Kidney glomerular epithelial cell (primary cell): ENCODE results near the gene LPAR6.

ENCODE experiments used
- DNase-seq: peaks from one replicate; lab custom pipeline; 2025; lab: John Stamatoyannopoulos, UW

The LPAR6 gene

GRCh38 chr13:48414501-48414900 is 1.6 kb upstream of the LPAR6 start:
- no peak for DNase-seq

- peak; percentile 29 for DNase-seq
These were observed 927 bp downstream of the LPAR6 start for GRCh38 chr13:48411841-48412531.

GRCh38 chr13:48411147-48411794 is 1.6 kb downstream of the LPAR6 start:
- DNase-seq, result no peak

GRCh38 chr13:48410199-48410598 is 2.7 kb downstream of the LPAR6 start:
- no peak for DNase-seq

- no peak for DNase-seq
These were observed 7.0 kb downstream of the LPAR6 start for GRCh38 chr13:48405875-48406274.

GRCh38 chr13:48404952-48405351 is 8.0 kb downstream of the LPAR6 start:
- no peak for DNase-seq

DNA sequence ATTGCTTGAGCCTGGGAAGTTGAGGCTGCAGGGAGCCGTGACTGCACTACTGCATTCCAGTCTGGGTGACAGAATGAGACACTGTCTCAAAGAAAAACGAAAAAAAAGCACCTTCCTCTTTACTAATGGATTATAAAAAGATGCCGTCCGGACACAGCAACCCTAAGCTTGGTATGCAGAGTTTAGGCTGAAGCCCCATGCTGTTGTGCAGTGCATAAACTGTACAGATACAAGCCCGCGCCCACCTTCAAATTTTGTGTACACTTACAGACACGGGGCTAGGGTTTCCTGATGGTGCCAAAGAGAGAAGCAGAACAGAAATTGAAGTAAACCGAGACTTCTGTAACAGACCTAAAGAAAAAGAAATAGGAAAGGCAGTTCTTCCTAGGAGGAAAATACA is 9.0 kb downstream of the LPAR6 start:
- DNase-seq, result no peak

- DNase-seq, result no peak
These were observed 9.7 kb downstream of the LPAR6 start for GRCh38 chr13:48403151-48403631.

GRCh38 chr13:48402325-48402932 is 10.5 kb downstream of the LPAR6 start:
- DNase-seq, result no peak

DNA sequence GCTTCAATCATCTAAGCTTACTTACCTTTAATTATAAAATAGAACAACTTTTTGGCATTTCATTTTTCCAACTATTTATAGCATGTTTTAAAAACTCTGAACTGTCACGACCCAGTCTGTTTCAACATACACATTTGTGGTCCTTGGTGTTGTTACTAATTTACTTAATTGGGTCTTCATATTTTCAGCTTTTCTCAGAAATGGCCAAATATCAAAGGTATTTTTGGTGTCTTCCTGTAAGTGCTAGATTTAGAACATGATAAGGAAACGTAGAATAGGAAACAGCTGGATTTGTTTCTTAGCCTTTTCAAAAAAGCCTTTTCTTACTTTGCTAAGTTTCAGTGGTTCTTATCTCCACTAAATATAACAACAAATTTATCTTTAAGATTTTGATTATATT is 11.4 kb downstream of the LPAR6 start:
- no peak for DNase-seq

DNA sequence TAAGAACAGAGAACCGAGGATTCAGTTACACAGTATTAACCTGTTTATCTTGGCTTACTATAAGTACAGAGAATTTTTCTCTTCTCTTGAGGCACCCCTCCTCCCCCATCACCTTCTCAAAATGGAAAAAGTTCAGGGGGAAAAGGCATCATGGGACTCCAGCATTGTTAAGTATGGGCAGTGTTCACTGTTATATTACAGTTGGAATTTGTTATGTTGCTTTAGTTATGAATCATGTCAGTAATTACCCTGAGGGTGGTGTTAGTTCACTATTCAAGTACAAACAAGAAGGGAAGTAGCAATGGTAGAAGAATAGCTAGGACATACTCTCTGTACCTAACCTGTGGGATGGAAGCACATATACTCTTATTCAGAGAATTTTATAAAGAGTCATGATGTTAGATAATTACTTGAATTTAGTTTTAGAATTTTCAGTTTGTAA is 12.0 kb downstream of the LPAR6 start:
- peak; percentile 64 for DNase-seq

DNA sequence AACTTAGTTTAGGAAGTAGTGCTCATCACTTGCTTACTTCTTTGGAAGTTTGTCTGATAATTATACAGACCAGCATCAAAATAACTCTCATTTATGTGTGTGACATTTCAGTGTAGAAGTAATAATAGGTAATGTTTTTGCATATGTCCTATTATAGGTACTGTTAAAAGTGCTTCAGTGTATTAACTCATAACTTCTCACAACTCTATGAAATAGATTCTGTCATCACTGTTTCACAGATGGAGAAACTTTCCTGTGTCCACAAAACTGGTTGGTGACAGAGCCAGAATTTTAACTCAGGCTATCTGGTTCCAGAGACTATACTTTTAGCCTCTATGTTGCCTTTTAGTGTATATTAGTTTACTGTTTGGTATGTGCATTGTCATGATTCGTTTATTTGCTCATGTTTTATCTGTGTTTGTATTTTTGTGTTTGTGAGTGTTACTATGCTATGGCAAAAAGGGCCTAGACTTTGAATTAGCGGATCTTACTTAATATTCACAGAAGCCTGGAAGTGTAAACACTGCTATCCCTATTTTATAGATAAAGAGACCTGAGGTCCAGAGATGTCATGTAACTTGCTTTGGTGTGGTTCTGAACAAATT is 12.7 kb downstream of the LPAR6 start:
- DNase-seq, result no peak

DNA sequence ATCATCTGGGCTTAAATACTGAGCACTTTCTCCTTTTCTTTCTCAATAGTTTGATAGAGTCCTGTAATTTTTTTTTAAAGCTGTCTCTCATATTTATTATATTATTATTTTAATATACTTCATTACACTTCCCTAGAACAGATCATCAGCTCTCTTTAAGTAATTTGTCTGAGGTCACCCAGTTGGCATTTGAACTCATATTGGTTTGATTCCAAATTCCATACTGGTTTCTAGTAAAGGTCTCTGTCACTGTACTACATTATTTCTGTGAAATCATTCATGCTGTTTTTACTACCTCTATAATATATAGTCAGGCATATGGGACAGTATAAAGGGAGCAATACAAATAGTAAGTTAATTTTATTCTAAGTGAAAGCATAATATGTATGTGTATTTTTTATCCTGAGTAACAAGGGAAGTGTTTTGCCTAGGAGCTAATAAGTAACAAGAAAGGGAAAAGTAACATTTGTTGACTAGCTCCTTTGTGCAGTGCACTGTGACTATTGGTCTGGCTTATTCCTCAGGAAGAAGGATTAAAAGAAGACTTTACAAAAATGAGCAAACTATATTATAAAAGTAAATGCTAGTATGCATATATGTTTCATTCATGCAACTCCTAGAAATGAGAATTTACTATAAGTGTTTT is 14.3 kb downstream of the LPAR6 start:
- peak; percentile 58 for DNase-seq

DNA sequence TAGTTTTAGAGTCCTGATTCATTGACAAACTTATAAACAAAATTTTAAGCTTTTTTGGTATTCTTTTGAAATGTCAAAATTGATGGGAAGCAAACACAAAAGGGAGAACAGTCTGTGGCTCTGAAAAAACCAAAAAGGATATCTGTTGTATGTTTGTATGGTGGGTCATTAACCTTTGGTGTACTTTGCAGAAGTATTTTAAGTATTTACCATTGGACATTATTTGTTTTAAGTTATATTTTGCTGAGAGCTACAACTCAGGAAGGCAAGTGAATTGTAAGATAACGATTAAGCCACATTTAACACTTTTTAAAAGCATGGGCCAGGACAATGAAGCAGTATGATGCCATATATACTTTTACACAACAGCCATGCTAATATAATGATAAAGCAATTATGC is 15.2 kb downstream of the LPAR6 start:
- DNase-seq, result no peak

GRCh38 chr13:48393698-48394085 is 19.2 kb downstream of the LPAR6 start:
- no peak for DNase-seq

DNA sequence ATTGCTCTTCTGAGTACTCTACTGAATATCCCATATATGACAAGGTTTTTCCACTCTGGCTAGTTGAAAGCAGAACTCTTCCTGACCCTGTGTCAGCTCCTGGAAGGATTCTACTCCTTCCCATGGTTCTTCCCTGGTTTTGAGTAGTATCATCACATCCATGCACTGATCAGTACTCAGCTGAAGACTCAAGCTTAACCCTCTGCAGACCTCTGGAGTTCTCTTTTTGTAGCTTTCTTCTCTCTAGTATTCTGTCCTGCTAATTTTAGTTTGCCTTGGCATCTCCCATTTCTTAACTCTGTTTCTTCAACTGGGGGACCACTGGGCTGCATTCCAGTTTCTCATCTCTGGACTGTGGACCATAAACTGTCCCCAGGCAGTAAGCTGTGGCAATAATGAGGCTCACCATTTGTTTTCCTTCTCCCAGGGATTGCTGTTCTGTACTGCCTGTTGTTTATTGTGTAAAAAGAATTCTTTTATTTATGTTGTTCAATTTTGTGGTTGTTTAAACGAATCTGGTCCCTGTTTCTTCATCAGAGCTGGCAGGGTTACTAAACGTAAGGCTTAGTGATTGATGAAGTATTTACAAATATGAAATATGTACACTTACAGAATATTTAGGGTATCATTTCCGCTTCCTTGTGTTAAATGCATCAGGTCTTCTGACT is 19.7 kb downstream of the LPAR6 start:
- DNase-seq, result no peak

GRCh38 chr13:48391257-48391656 is 21.7 kb downstream of the LPAR6 start:
- no peak for DNase-seq

- DNase-seq, result no peak
These were observed 26.1 kb downstream of the LPAR6 start for GRCh38 chr13:48386816-48387215.

- DNase-seq, result no peak
These were observed 29.5 kb downstream of the LPAR6 start for GRCh38 chr13:48383384-48383783.

DNA sequence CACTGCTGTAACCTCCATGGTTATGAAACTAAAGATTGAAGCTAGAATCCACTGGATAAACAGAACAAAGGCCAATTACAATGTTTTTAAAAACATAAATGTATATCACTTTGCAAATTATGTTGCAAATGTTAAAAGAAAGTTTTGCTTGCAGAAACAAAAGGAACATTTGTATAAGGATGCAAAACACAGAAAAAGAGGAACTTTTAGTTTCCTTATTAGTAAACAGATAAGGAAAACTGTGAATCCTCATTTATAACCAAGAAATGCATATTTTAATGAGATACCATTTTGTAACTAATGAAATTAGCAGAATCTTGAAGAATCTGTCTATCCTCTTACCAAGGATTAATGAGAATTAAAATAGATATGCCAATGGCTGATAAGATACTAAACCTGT is 32.3 kb downstream of the LPAR6 start:
- no peak for DNase-seq

DNA sequence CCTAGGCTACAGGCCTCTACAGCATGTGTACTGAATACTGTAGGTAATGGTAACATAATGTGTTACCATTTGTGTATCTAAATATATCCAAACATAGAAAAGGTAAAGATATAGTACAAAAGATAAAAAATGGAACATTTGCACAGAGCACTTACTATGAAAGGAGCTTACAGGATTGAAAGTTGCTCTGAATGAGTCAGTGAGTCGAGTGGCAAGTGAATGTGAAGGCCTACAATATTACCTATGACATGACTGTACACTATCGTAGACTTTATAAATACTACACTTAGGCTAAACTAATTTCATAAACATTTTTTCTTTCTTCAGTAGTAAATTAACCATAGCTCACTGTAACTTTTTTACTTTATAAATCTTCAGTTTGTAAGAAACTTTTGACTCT is 35.1 kb downstream of the LPAR6 start:
- no peak for DNase-seq

GRCh38 chr13:48370815-48371214 is 42.1 kb downstream of the LPAR6 start:
- DNase-seq, result no peak
